Raji (cell line): Measurements from ENCODE around the gene MAP10.

Source experiments
- POLR2A ChIP-seq: IDR thresholded peaks from 2 replicates; pipeline ENCODE4 v1.6.1; 2011; ENCODE audit warnings: low read depth, low read length, control low read depth; ENCODE audit not compliant: insufficient read depth

The MAP10 gene

GRCh38 chr1:232805269-232806185 lies at the start of gene MAP10:
Gene MAP10, plus strand, starts transcription at chr1:232805416. Its CDS starts 34 bp downstream, at chr1:232805450.
- TF ChIP-seq POLR2A: no peak

GRCh38 chr1:232764458-232765251 lies 40.6 kb upstream of the MAP10 start:
- no peak for TF ChIP-seq POLR2A

GRCh38 chr1:232765542-232765941 lies 39.7 kb upstream of the MAP10 start:
- TF ChIP-seq POLR2A: no peak

- TF ChIP-seq POLR2A: no peak
Measured at GRCh38 chr1:232766241-232766890, 38.9 kb upstream of the MAP10 start.

GRCh38 chr1:232766904-232767303 lies 38.3 kb upstream of the MAP10 start:
- TF ChIP-seq POLR2A: no peak

- no peak for TF ChIP-seq POLR2A
Measured at GRCh38 chr1:232767305-232768074, 37.7 kb upstream of the MAP10 start.

- no peak for TF ChIP-seq POLR2A
Measured at GRCh38 chr1:232768793-232769192, 36.4 kb upstream of the MAP10 start.

- TF ChIP-seq POLR2A: no peak
Measured at GRCh38 chr1:232769733-232770132, 35.5 kb upstream of the MAP10 start.

GRCh38 chr1:232773752-232774151 lies 31.5 kb upstream of the MAP10 start:
- TF ChIP-seq POLR2A: no peak

GRCh38 chr1:232776526-232777106 lies 28.6 kb upstream of the MAP10 start:
- no peak for TF ChIP-seq POLR2A

GRCh38 chr1:232780354-232780753 lies 24.9 kb upstream of the MAP10 start:
- no peak for TF ChIP-seq POLR2A

GRCh38 chr1:232784794-232785193 lies 20.4 kb upstream of the MAP10 start:
- no peak for TF ChIP-seq POLR2A

- TF ChIP-seq POLR2A: no peak
Measured at GRCh38 chr1:232786845-232787455, 18.3 kb upstream of the MAP10 start.
